Testis (tissue), 2 donors: Measurements from ENCODE around the gene VWDE.

Source experiments
- POLR2A ChIP-seq: fragments of 450-650 bp; IDR thresholded peaks from one replicate; pipeline ENCODE4 v1.6.1; 2017; ENCODE audit warnings: antibody characterized with exemption, mild to moderate bottlenecking, moderate library complexity
- TF ChIP-seq, protein P1 (sequence below), 3 experiments: fragments of 450-650 bp in 2 of 3; fragments of 200-600 bp in 1 of 3; sonication (generic) in 1 of 3; IDR thresholded peaks; one replicate each; pipeline ENCODE4 v1.5.1; 2016 to 2019; ENCODE audit warnings: antibody characterized with exemption in 3 of 3, mild to moderate bottlenecking in 2 of 3, moderate library complexity in 1 of 3

DNA sequence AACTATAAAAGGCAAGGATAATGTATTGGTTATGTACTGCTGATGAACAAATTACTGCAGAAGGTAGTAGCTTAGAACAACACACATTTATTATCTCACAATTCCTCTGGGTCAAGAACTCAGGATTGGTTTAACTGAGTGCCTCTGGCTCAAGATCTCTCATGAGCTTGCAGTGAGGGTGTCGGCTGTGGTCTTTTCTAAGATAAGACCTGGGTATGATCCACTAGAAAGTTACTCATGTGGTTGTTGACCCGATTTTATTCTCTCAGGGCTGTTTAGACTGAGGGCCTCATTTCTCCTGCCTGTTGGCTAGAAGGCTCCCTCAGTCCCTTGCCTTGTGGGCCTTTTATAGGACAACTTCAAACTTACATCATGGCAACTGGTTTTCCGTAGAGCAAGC is 86.7 kb downstream of the VWDE start:
- TF ChIP-seq, protein P1, sequence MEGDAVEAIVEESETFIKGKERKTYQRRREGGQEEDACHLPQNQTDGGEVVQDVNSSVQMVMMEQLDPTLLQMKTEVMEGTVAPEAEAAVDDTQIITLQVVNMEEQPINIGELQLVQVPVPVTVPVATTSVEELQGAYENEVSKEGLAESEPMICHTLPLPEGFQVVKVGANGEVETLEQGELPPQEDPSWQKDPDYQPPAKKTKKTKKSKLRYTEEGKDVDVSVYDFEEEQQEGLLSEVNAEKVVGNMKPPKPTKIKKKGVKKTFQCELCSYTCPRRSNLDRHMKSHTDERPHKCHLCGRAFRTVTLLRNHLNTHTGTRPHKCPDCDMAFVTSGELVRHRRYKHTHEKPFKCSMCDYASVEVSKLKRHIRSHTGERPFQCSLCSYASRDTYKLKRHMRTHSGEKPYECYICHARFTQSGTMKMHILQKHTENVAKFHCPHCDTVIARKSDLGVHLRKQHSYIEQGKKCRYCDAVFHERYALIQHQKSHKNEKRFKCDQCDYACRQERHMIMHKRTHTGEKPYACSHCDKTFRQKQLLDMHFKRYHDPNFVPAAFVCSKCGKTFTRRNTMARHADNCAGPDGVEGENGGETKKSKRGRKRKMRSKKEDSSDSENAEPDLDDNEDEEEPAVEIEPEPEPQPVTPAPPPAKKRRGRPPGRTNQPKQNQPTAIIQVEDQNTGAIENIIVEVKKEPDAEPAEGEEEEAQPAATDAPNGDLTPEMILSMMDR (IDR thresholded peaks at IDR 0.05): no peak
- TF ChIP-seq POLR2A: no peak
